GM12878 (cell line): ENCODE results near the gene SCAF8.

Source experiments
- EP300 ChIP-seq, 2 experiments: fragments of 150-350 bp in 1 of 2; IDR thresholded peaks; 2 replicates each; pipeline ENCODE4 v1.6.1; 2011 to 2012; ENCODE audit warnings: low read depth in 2 of 2, low read length in 2 of 2, borderline replicate concordance in 1 of 2, improper control_type of control experiment in 1 of 2, inconsistent platforms in 1 of 2; ENCODE audit not compliant: control insufficient read depth in 1 of 2
- EZH2 ChIP-seq: IDR thresholded peaks from 2 replicates; pipeline ENCODE4 v1.6.1; 2012; ENCODE audit warnings: low read depth, mild to moderate bottlenecking, control low read depth, inconsistent platforms, low read length, borderline replicate concordance; ENCODE audit not compliant: control insufficient read depth
- FOS ChIP-seq: IDR thresholded peaks from 3 replicates; pipeline ENCODE4 v1.6.1; 2011; ENCODE audit warnings: borderline replicate concordance; ENCODE audit not compliant: insufficient read length; ENCODE audit errors: extremely low read depth
- FOXK2 ChIP-seq: fragments of 450-650 bp; IDR thresholded peaks from 2 replicates; pipeline ENCODE4 v1.6.1; 2017; ENCODE audit warnings: mild to moderate bottlenecking, moderate library complexity
- KAT2A ChIP-seq: conservative IDR thresholded peaks from 2 replicates; pipeline ENCODE4 v1.6.1; 2011; ENCODE audit warnings: low read depth, low read length; ENCODE audit not compliant: control insufficient read depth
- POLR2A ChIP-seq: IDR thresholded peaks from 2 replicates; pipeline ENCODE4 v1.6.1; 2011; ENCODE audit warnings: low read depth, mild to moderate bottlenecking, low read length
- RAD21 ChIP-seq: IDR thresholded peaks from 2 replicates; pipeline ENCODE4 v1.6.1; 2011; ENCODE audit warnings: mild to moderate bottlenecking, low read depth, low read length, moderate library complexity; ENCODE audit not compliant: insufficient read depth
- RB1 ChIP-seq: fragments of 450-650 bp; formaldehyde crosslinking; IDR thresholded peaks from 2 replicates; pipeline ENCODE4 v1.6.1; 2017; ENCODE audit warnings: mild to moderate bottlenecking, borderline replicate concordance
- RELA ChIP-seq: fragments of 450-650 bp; IDR thresholded peaks from 2 replicates; pipeline ENCODE4 v1.8.0; 2014; ENCODE audit warnings: borderline replicate concordance; ENCODE audit not compliant: partially characterized antibody
- REST ChIP-seq: IDR thresholded peaks from 2 replicates; pipeline ENCODE4 v1.6.1; 2012; ENCODE audit warnings: mild to moderate bottlenecking, low read depth, low read length
- TBL1XR1 ChIP-seq: IDR thresholded peaks from 2 replicates; pipeline ENCODE4 v1.6.1; 2012; ENCODE audit warnings: low read depth, low read length, improper control_type of control experiment
- YBX1 ChIP-seq: fragments of 450-650 bp; IDR thresholded peaks from 2 replicates; pipeline ENCODE4 v1.6.1; 2016; ENCODE audit warnings: antibody characterized with exemption
- YY1 ChIP-seq: IDR thresholded peaks from 2 replicates; pipeline ENCODE4 v1.6.1; 2011; ENCODE audit warnings: low read depth, mild to moderate bottlenecking, low read length
- TF ChIP-seq, protein P1 (sequence below), 3 experiments: IDR thresholded peaks in 2 of 3; conservative IDR thresholded peaks in 1 of 3; 2 replicates each; pipeline ENCODE4 v1.5.1; 2011; ENCODE audit warnings: low read depth in 3 of 3, low read length in 3 of 3, mild to moderate bottlenecking in 3 of 3, control low read depth in 2 of 3, moderate library complexity in 2 of 3, inconsistent platforms in 1 of 3, mixed read lengths in 1 of 3; ENCODE audit not compliant: control insufficient read depth in 2 of 3, insufficient read depth in 1 of 3; ENCODE audit errors: extremely low read depth in 1 of 3

DNA sequence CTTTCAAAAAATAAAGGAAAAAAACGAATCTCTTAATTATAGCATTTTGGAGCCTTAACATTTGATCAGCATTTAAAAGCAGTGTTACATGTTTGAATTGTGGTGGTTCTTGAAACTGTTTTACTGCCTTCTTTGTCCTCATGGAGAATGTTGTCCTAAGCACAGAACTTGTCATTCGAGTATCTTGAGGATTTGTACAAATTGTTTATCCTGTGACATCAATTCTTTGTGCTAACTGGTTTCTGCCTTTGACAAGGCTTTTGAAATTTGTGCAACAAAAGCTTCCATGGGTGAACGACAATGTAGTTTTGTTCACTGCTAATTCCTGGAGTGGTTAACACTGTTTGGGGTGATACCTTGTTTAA lies 130.8 kb downstream of the SCAF8 start:
- TF ChIP-seq, protein P1, sequence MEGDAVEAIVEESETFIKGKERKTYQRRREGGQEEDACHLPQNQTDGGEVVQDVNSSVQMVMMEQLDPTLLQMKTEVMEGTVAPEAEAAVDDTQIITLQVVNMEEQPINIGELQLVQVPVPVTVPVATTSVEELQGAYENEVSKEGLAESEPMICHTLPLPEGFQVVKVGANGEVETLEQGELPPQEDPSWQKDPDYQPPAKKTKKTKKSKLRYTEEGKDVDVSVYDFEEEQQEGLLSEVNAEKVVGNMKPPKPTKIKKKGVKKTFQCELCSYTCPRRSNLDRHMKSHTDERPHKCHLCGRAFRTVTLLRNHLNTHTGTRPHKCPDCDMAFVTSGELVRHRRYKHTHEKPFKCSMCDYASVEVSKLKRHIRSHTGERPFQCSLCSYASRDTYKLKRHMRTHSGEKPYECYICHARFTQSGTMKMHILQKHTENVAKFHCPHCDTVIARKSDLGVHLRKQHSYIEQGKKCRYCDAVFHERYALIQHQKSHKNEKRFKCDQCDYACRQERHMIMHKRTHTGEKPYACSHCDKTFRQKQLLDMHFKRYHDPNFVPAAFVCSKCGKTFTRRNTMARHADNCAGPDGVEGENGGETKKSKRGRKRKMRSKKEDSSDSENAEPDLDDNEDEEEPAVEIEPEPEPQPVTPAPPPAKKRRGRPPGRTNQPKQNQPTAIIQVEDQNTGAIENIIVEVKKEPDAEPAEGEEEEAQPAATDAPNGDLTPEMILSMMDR (IDR thresholded peaks at IDR 0.05 in 2 of 3, conservative IDR thresholded peaks at IDR 0.05 in 1 of 3; ENCODE audit: control insufficient read depth in 2 of 3, extremely low read depth in 1 of 3, insufficient read depth in 1 of 3, low read depth in 3 of 3, low read length in 3 of 3), result no peak
- TF ChIP-seq FOXK2 (no peak), KAT2A (no peak), POLR2A (no peak), EZH2 (no peak), YY1 (no peak), EP300 (IDR thresholded peaks at IDR 0.05; ENCODE audit: borderline replicate concordance in 1 of 2, control insufficient read depth in 1 of 2, low read depth in 2 of 2, low read length in 2 of 2) (no peak), REST (no peak), RB1 (no peak), RELA (no peak), YBX1 (no peak), TBL1XR1 (no peak), RAD21 (no peak), FOS (no peak)
